ENCODE measurements around the gene MARVELD3.

GRCh38 chr16:71610447-71610846 lies 15.5 kb upstream of the MARVELD3 start:
- TF ChIP-seq CTCF (IDR thresholded peaks at IDR 0.05; ENCODE audit: poor library complexity) (no peak), EZH2 (IDR thresholded peaks at IDR 0.05; ENCODE audit: borderline replicate concordance) (no peak), EZH2phosphoT487 (IDR thresholded peaks at IDR 0.05; ENCODE audit: low read depth, severe bottlenecking, unreplicated experiment) (no peak)
